Right lobe of liver (tissue), 6 donors: ENCODE results near the gene C1orf56. TPM values are rescaled to one million over a fixed set of nuclear protein-coding genes. Genes with fewer than 3 reads are reported as not detected.

ENCODE experiments used
- ATAC-seq, 4 donors: fragments of 200-7000 bp; cut with Tn5 transposase; one replicate each; pipeline ENCODE4 v1.9.1; 2020; ENCODE audit warnings: mild to moderate bottlenecking in 4 of 4, moderate library complexity in 4 of 4
- DNase-seq, 3 donors: peaks; one replicate each; pipeline ENCODE4 v3.0.0-alpha.2; 2020
- H3K27ac ChIP-seq, 3 donors: fragments of 200-600 bp; one replicate each; pipeline ENCODE4 v1.8.0; 2022
- H3K27me3 ChIP-seq, 2 donors: fragments of 200-600 bp; one replicate each; pipeline ENCODE4 v1.8.0; 2022
- H3K36me3 ChIP-seq, 4 donors: fragments of 200-600 bp; sonication (generic) in 1 of 4; one replicate each; pipeline versions ENCODE4 v1.5.1 to v1.8.0; 2017 to 2022; ENCODE audit warnings: control low read depth in 1 of 4
- H3K4me1 ChIP-seq, 4 donors: fragments of 200-600 bp; sonication (generic) in 1 of 4; one replicate each; pipeline versions ENCODE4 v1.5.1 to v1.8.0; 2017 to 2022; ENCODE audit warnings: control low read depth in 1 of 4
- H3K4me3 ChIP-seq, 3 donors: fragments of 200-600 bp; one replicate each; pipeline ENCODE4 v1.8.0; 2022
- H3K9me3 ChIP-seq, 4 donors: fragments of 200-600 bp; sonication (generic) in 1 of 4; one replicate each; pipeline versions ENCODE4 v1.5.1 to v1.8.0; 2017 to 2022; ENCODE audit warnings: control low read depth in 1 of 4
- POLR2A ChIP-seq: fragments of 450-650 bp; IDR thresholded peaks from one replicate; pipeline ENCODE4 v1.6.1; 2017; ENCODE audit warnings: antibody characterized with exemption, mild to moderate bottlenecking
- WGBS: methylation state at CpG from one replicate; pipeline ENCODE4 v1.1.6; 2018; ENCODE audit warnings: low coverage, low lambda C conversion rate; ENCODE audit not compliant: insufficient coverage; ENCODE audit errors: missing lambda C conversion rate; 5-methylcytosine and 5-hydroxymethylcytosine counted together
- intact Hi-C, 2 donors: fragments of 100-400 bp; cut with DNase I; formaldehyde crosslinking; loops; one replicate each; pipeline versions ENCODE4 v1.11.2 to v1.14.1; 2022
- total RNA-seq, 6 experiments: library from RNA; depleted of rRNA in 2 of 6; stranded (reverse); fragments of >200 nt in 2 of 6; fragmentation: NEBNext Ultra II Directional in 3 of 6; extraction: Animal tissue kit (Norgen Biotek cat#: 25700) in 3 of 6; gene quantifications; one replicate each; pipeline versions ENCODE4 v1.1.0 to v1.2.4, GENCODE V29; 2016 to 2023
- TF ChIP-seq, protein P1 (sequence below), 4 donors: fragments of 200-600 bp in 3 of 4; fragments of 450-650 bp in 1 of 4; IDR thresholded peaks; one replicate each; pipeline versions ENCODE4 v1.5.1 to v1.8.0; 2016 to 2022; ENCODE audit warnings: antibody characterized with exemption in 4 of 4, mild to moderate bottlenecking in 2 of 4
- donor health status: DM: no; HTN: yes; CAD: no.
- donor health status: DM: no; HTN: no; CAD: no.
- donor health status: DM: no; HTN: no; CAD: no.
- donor health status: DM: no; HTN: yes; CAD: no.
- donor health status: DM: no; HTN: yes; CAD: no.

The C1orf56 gene
- total RNA-seq, 6 experiments from 2014 or later = 2.4 to 5.7 (median 3.8) TPM

DNA sequence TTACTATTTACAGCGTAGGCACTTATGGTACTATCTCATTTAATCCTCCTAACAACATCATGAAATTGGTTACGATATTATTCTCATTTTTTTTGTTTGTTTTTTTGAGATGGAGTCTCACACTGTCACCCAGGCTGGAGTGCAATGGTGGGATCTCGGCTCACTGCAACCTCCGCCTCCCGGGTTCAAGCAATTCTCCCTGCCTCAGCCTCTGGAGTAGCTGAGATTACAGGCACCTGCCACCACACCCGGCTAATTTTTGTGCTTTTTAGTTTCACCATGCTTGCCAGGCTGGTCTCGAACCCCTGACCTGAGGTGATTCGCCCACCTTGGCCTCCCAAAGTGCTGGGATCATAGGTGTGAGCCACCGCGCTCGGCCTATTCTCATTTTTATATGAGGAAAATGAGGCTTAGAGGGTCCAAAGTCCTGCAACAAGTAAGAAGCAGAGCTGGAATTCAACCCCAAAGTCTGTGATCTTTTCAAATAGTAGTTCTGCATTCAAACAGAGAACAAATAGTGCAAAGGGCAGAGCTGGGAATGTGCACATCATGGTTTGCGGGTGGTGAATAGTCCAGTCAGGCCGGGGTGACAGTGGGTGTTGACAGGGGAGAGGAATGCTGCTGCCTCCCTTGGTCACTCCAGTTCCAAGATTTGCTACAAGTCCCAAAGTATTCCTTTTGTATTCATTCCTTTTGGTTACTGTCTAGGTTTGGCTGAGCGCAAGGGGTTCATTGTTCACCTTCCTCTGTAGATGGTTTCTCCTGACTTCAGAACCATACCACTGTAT is 34.7 kb upstream of the C1orf56 start:
- WGBS = 33% methylated on average over 9 of the region's 14 CpGs
- peak; percentile 58 to 79 (median 74) for ATAC-seq

DNA sequence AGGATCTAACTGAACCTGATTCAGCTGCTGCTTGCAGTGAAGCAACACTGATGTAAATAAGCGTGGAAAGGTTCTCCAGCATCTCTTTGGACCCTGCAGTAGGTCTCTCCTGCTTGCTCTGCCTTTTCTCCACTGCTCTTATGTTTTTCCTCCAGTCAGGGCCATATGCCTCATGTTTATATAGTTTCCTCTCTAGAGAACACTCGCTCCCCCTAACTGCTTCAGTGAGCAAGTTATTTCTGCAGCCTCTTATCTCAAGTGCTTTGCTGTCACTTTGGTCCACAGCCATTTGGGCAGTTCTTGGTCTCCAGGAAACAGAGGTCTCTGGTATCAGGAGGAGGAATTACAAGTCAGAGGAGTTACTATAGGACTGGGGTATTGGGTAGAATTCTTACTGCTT is 34.0 kb upstream of the C1orf56 start:
- Histone ChIP-seq H3K27ac (peak overlapping the region; percentile 77 to 80 (median 77)), H3K27me3 (no peaks in the 10 kb centered on the region), H3K36me3 (peaks cover 0 to 15% (median 5%) of the 10 kb centered on the region in 4 donors), H3K4me3 (peak overlapping the region in 1 of 3 donors; percentile 31), H3K4me1 (peaks cover 0 to 52% (median 22%) of the 10 kb centered on the region in 4 donors), H3K9me3 (no peaks in the 10 kb centered on the region)
- ATAC-seq = peak; percentile 17 to 56 (median 31)
- TF ChIP-seq, protein P1, sequence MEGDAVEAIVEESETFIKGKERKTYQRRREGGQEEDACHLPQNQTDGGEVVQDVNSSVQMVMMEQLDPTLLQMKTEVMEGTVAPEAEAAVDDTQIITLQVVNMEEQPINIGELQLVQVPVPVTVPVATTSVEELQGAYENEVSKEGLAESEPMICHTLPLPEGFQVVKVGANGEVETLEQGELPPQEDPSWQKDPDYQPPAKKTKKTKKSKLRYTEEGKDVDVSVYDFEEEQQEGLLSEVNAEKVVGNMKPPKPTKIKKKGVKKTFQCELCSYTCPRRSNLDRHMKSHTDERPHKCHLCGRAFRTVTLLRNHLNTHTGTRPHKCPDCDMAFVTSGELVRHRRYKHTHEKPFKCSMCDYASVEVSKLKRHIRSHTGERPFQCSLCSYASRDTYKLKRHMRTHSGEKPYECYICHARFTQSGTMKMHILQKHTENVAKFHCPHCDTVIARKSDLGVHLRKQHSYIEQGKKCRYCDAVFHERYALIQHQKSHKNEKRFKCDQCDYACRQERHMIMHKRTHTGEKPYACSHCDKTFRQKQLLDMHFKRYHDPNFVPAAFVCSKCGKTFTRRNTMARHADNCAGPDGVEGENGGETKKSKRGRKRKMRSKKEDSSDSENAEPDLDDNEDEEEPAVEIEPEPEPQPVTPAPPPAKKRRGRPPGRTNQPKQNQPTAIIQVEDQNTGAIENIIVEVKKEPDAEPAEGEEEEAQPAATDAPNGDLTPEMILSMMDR (IDR thresholded peaks at IDR 0.05) = no peak
- TF ChIP-seq POLR2A = no peak
- DNase-seq = no peak
- intact Hi-C loops = no loop called here
- WGBS = 9% methylated on average over 2 of the region's 2 CpGs

More for the DNA sequence above, 34.7 kb upstream of the C1orf56 start:
- TF ChIP-seq POLR2A = no peak
- TF ChIP-seq, protein P1 (IDR thresholded peaks at IDR 0.05) = no peak
- H3K9me3 ChIP-seq = no peaks in the 10 kb centered on the region
- H3K4me3 ChIP-seq = peak overlapping the region in 2 of 3 donors; percentile 10 to 31
- intact Hi-C loops = no loop called here
- peak overlapping the region; percentile 77 to 80 (median 77) for H3K27ac ChIP-seq
- H3K36me3 ChIP-seq = peaks cover 0 to 9% (median 1%) of the 10 kb centered on the region in 4 donors
- no peaks in the 10 kb centered on the region for H3K27me3 ChIP-seq
- peaks cover 0 to 54% (median 22%) of the 10 kb centered on the region in 4 donors for H3K4me1 ChIP-seq
- peak; percentile 51 to 83 (median 73) for DNase-seq

DNA sequence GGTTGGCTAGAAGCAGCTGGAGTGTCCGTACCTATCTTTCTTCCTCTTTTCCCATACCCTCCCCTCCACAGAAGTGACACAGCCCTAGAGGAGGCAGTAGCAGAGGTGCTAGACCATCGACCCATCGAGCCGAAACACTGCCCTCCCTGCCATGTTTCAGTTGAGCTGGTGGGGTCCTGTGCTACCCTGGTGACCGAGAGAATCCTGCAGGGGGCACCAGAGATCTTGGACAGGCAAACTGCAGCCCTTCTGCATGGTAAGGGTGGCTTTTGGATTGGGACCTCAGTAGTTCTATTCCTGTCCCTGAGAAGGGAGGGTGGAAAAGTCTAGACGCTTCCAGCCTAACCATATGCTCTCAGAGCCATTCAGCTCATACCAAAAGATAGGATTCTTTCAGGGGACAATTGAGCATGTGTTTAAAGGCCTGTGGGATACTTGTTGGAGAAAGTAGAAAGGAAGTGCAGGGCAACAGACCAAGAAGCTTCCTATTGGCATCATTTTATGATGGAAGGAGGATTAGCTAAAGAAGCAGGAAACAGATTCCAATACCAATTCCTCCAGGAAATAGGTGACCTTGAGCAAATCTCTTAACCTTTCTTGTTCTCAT is 22.9 kb upstream of the C1orf56 start:
- H3K4me1 ChIP-seq = no peaks in the 10 kb centered on the region
- ATAC-seq (peak; percentile 93 to 98 (median 96)), DNase-seq (peak; percentile 72 to 80 (median 75))
- peaks cover 0 to 44% (median 24%) of the 10 kb centered on the region in 4 donors for H3K36me3 ChIP-seq
- H3K4me3 ChIP-seq = no peak overlapping the region
- no peak overlapping the region for H3K27ac ChIP-seq
- no peaks in the 10 kb centered on the region for H3K9me3 ChIP-seq
- WGBS = 51% methylated on average over 4 of the region's 6 CpGs
- no peak for TF ChIP-seq POLR2A
- TF ChIP-seq, protein P1 (IDR thresholded peaks at IDR 0.05) = peak; percentile 61 to 71 (median 71)
- no peaks in the 10 kb centered on the region for H3K27me3 ChIP-seq
- intact Hi-C loops = loop anchor here in 1 of 2 donors (10.0 kb wide), 1 partner anchor 130 kb away; the partner anchor contains the start of gene TNFAIP8L2

DNA sequence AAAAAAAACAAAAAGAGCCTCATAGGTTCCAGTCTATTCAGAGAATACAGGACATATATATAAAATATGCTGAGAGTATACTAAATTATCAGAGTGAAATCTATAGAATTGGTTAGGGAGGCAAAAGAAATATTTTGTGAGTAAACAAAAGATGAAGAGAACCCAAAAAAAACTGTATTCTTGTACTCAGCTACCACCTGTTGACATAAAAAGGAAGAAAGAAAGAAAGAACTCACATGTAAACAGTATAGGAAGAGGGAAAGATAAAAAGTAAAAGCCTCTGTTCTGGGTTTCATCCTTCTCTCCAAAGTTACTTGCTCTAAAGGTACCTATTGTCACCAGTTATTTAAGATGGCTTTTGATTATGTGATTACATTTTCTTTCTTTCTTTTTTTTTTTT is 21.1 kb upstream of the C1orf56 start:
- intact Hi-C loops = loop anchor here in 1 of 2 donors (10.0 kb wide), 1 partner anchor 128 kb away; the partner anchor contains the start of gene TNFAIP8L2
- H3K9me3 ChIP-seq = no peaks in the 10 kb centered on the region
- no peak overlapping the region for H3K4me3 ChIP-seq
- H3K36me3 ChIP-seq = peaks cover 0 to 61% (median 26%) of the 10 kb centered on the region in 4 donors
- TF ChIP-seq, protein P1 (IDR thresholded peaks at IDR 0.05) = no peak
- TF ChIP-seq POLR2A = no peak
- H3K27ac ChIP-seq = no peak overlapping the region
- no peak for DNase-seq
- no peaks in the 10 kb centered on the region for H3K27me3 ChIP-seq
- no peaks in the 10 kb centered on the region for H3K4me1 ChIP-seq
- no peak for ATAC-seq
